ENCODE data around the gene VOPP1. TPM values are rescaled to one million over a fixed set of nuclear protein-coding genes. Genes with fewer than 3 reads are reported as not detected.

VOPP1 gene
- total and polyA plus RNA-seq, 2 donors (not counting 3 experiments of a cell fraction or from before 2014, with no cell fraction given): 85.6 to 154 TPM

GRCh38 chr7:55533050-55533728 lies 39.1 kb downstream of the VOPP1 start:
- DNase-seq (ENCODE audit: low read depth, low spot score) (peak; percentile 38), FAIRE-seq (peak; percentile 85)
- H3K36me3 ChIP-seq (ENCODE audit: control insufficient read depth in 2 of 2, extremely low read depth in 1 of 2, insufficient read depth in 2 of 2, low read length in 2 of 2): no peaks in the 10 kb centered on the region
- no peaks in the 10 kb centered on the region for H3K9me3 ChIP-seq (replicated peaks; ENCODE audit: control insufficient read depth, insufficient read depth, low read length)
- H3K79me2 ChIP-seq (ENCODE audit: control insufficient read depth, insufficient read depth, low read length): peaks cover 94% of the 10 kb centered on the region
- dilution Hi-C loops (cut with MboI; ENCODE audit: extremely low pct_ligation_motif_present, low sequenced_read_pairs) (no loop called here), intact Hi-C loops (cut with micrococcal nuclease) (no loop called here)
- H3K4me2 ChIP-seq (ENCODE audit: insufficient read depth, low read length): no peak overlapping the region
- ChIA-PET CTCF (interaction anchor here (0.8 to 1.6 kb wide), 10 partner anchors 9 to 110 kb away, joined by 3 to 10 read pairs (median 4); no protein-coding TSS in a partner anchor), POLR2A (no interaction called here)
- BruUV-seq (replicated peaks): no TSS peak
- TF ChIP-seq JUN (IDR thresholded peaks at IDR 0.05; ENCODE audit: borderline replicate concordance, insufficient read depth, insufficient read length, low read depth) (no peak), EZH2 (IDR thresholded peaks at IDR 0.05; ENCODE audit: borderline replicate concordance, low read depth, low read length, severe bottlenecking) (no peak), FOS (IDR thresholded peaks at IDR 0.05; ENCODE audit: borderline replicate concordance, insufficient read depth, low read length) (peak; percentile 53)
- no peak overlapping the region for H3K9ac ChIP-seq (replicated peaks; ENCODE audit: extremely low read depth, insufficient read depth, low read length)
- H3K4me1 ChIP-seq (ENCODE audit: control insufficient read depth, extremely low read depth, insufficient read depth, low read length): peaks cover 11% of the 10 kb centered on the region
- H3K27me3 ChIP-seq (ENCODE audit: control insufficient read depth in 2 of 2, insufficient read depth in 2 of 2, low read length in 2 of 2): no peaks in the 10 kb centered on the region
- H3K4me3 ChIP-seq (replicated peaks in 1 of 3; ENCODE audit: insufficient read depth in 1 of 3, low read depth in 1 of 3, low read length in 3 of 3): no peak overlapping the region
- peak overlapping the region; percentile 10 for H3K27ac ChIP-seq (ENCODE audit: insufficient read depth, low read depth, low read length)
- H4K20me1 ChIP-seq (replicated peaks; ENCODE audit: control insufficient read depth, extremely low read depth, insufficient read depth, low read length): no peaks in the 10 kb centered on the region
- H3K9me1 ChIP-seq (replicated peaks; ENCODE audit: control insufficient read depth, extremely low read depth, insufficient read depth, low read length): no peaks in the 10 kb centered on the region
- no peak overlapping the region for H2AFZ ChIP-seq (ENCODE audit: low read depth, low read length)

- dilution Hi-C loops (cut with MboI; ENCODE audit: extremely low pct_ligation_motif_present, low sequenced_read_pairs) (no loop called here), intact Hi-C loops (cut with micrococcal nuclease) (no loop called here)
- DNase-seq (ENCODE audit: low read depth, low spot score) (no peak), FAIRE-seq (peak; percentile 55)
- Histone ChIP-seq H3K27ac (ENCODE audit: insufficient read depth, low read depth, low read length) (no peak overlapping the region), H3K9me3 (replicated peaks; ENCODE audit: control insufficient read depth, insufficient read depth, low read length) (no peaks in the 10 kb centered on the region), H3K36me3 (ENCODE audit: control insufficient read depth in 2 of 2, extremely low read depth in 1 of 2, insufficient read depth in 2 of 2, low read length in 2 of 2) (no peaks in the 10 kb centered on the region), H3K4me2 (ENCODE audit: insufficient read depth, low read length) (no peak overlapping the region), H2AFZ (ENCODE audit: low read depth, low read length) (no peak overlapping the region), H3K27me3 (ENCODE audit: control insufficient read depth in 2 of 2, insufficient read depth in 2 of 2, low read length in 2 of 2) (no peaks in the 10 kb centered on the region), H4K20me1 (replicated peaks; ENCODE audit: control insufficient read depth, extremely low read depth, insufficient read depth, low read length) (no peaks in the 10 kb centered on the region), H3K4me1 (ENCODE audit: control insufficient read depth, extremely low read depth, insufficient read depth, low read length) (peaks cover 11% of the 10 kb centered on the region), H3K4me3 (replicated peaks in 1 of 3; ENCODE audit: insufficient read depth in 1 of 3, low read depth in 1 of 3, low read length in 3 of 3) (no peak overlapping the region), H3K9me1 (replicated peaks; ENCODE audit: control insufficient read depth, extremely low read depth, insufficient read depth, low read length) (no peaks in the 10 kb centered on the region), H3K9ac (replicated peaks; ENCODE audit: extremely low read depth, insufficient read depth, low read length) (no peak overlapping the region), H3K79me2 (ENCODE audit: control insufficient read depth, insufficient read depth, low read length) (peaks cover 91% of the 10 kb centered on the region)
- CTCF ChIA-PET: interaction anchor here (0.9 to 1.6 kb wide), 4 partner anchors 8 to 21 kb away, joined by 3 to 4 read pairs (median 4); no protein-coding TSS in a partner anchor
- TF ChIP-seq POLR2AphosphoS5 (IDR thresholded peaks at IDR 0.05; ENCODE audit: insufficient read depth, low read depth, low read length) (no peak), FOS (IDR thresholded peaks at IDR 0.05; ENCODE audit: borderline replicate concordance, insufficient read depth, low read length) (no peak), MYC (IDR thresholded peaks at IDR 0.05; ENCODE audit: low read depth, low read length) (no peak), GATA2 (IDR thresholded peaks at IDR 0.05; ENCODE audit: insufficient read depth, insufficient read length, low read depth, low read length) (no peak), JUN (IDR thresholded peaks at IDR 0.05; ENCODE audit: borderline replicate concordance, insufficient read depth, insufficient read length, low read depth) (no peak), EZH2 (IDR thresholded peaks at IDR 0.05; ENCODE audit: borderline replicate concordance, low read depth, low read length, severe bottlenecking) (no peak)
- no TSS peak for BruUV-seq (replicated peaks)
- POLR2A ChIA-PET: interaction anchor here (0.8 kb wide), 1 partner anchor 18 kb away, joined by 3 read pairs; no protein-coding TSS in a partner anchor
These were observed 40.0 kb downstream of the VOPP1 start for GRCh38 chr7:55532150-55532917.
